Fibroblast of lung (primary cell): ENCODE data around the gene CCT8.

Experiments used
- EZH2 ChIP-seq: IDR thresholded peaks from 2 replicates; pipeline ENCODE4 v1.5.1; 2012; ENCODE audit warnings: low read length, control low read depth, mild to moderate bottlenecking; ENCODE audit errors: missing control alignments
- TF ChIP-seq, protein P1 (sequence below), 2 donors: IDR thresholded peaks in 1 of 2; conservative IDR thresholded peaks in 1 of 2; 1 replicate in 1 of 2; 2 replicates in 1 of 2; pipeline ENCODE4 v1.5.1; 2011 to 2012; ENCODE audit warnings: low read length in 2 of 2, control low read depth in 1 of 2, inconsistent platforms in 1 of 2, low read depth in 1 of 2, mild to moderate bottlenecking in 1 of 2

DNA sequence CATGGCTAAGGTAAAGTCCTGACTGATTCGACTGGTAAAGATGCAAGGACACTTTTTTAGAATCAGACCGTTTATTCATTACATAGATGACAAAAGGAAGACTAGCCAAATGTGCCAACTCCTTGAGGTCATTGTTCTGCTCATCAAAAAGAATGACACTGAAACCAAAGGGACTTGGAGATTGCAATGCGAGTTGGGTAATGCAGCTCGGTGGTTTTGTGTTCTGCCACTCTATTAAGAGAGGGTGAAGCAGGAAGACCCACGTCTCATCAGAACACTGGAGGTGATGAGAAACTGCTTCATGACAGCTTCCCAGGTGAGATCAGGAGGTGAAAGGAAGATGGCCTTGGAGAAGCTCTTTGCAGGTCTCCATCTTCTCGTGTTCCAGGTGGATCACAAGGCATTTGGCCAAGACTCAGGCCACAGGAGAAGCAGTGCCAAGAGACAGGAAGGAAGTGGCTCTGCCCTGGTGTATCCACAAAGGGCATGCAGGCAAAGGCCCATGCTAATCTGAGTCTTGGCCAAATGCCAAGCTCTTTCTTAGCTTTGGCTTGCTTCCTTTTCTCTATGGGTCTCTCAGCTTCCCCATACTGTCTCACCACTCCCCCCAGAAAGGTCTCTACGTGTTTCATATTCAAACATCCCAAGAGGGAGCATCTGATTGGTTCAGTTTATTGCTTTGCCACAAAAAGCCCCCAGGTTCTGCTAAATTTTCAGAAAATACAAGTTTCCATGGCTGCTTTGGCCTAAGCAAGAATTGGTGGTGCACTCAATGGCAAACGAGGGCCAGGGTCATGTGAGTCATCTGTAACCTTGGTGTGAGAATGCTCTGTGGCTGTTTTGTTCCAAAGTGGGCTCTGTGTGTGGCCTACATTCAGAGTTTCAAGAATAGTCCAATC is 5.7 kb upstream of the CCT8 start:
- TF ChIP-seq, protein P1, sequence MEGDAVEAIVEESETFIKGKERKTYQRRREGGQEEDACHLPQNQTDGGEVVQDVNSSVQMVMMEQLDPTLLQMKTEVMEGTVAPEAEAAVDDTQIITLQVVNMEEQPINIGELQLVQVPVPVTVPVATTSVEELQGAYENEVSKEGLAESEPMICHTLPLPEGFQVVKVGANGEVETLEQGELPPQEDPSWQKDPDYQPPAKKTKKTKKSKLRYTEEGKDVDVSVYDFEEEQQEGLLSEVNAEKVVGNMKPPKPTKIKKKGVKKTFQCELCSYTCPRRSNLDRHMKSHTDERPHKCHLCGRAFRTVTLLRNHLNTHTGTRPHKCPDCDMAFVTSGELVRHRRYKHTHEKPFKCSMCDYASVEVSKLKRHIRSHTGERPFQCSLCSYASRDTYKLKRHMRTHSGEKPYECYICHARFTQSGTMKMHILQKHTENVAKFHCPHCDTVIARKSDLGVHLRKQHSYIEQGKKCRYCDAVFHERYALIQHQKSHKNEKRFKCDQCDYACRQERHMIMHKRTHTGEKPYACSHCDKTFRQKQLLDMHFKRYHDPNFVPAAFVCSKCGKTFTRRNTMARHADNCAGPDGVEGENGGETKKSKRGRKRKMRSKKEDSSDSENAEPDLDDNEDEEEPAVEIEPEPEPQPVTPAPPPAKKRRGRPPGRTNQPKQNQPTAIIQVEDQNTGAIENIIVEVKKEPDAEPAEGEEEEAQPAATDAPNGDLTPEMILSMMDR (conservative IDR thresholded peaks at IDR 0.05 in 1 of 2, IDR thresholded peaks at IDR 0.05 in 1 of 2; ENCODE audit: low read depth in 1 of 2, low read length in 2 of 2): no peak
- no peak for TF ChIP-seq EZH2
